ENCODE measurements around the gene HASPIN. TPM values are rescaled to one million over a fixed set of nuclear protein-coding genes. Genes with fewer than 3 reads are reported as not detected.

HASPIN gene
- total and polyA plus RNA-seq, 9 of the 15 experiments (the other 6 are each of a cell fraction or from before 2014, with no cell fraction given) = 0.81 to 13.5 (median 9.9) TPM

GRCh38 chr17:3773511-3773910, 49.8 kb downstream of the HASPIN start:
- Histone ChIP-seq H3K4me3 (no peak overlapping the region), H4K20me1 (replicated peaks; ENCODE audit: control insufficient read depth, insufficient read depth, low read length) (no peaks in the 10 kb centered on the region), H3K79me2 (ENCODE audit: control insufficient read depth, insufficient read depth, low read length) (no peaks in the 10 kb centered on the region), H3K9ac (ENCODE audit: insufficient read depth in 1 of 2, low read depth in 2 of 2, low read length in 2 of 2) (no peak overlapping the region), H3K9me3 (replicated peaks; ENCODE audit: control insufficient read depth, insufficient read depth, low read depth, low read length) (no peaks in the 10 kb centered on the region), H3K4me1 (replicated peaks in 1 of 2; ENCODE audit: control insufficient read depth in 2 of 2, insufficient read depth in 2 of 2, low read length in 2 of 2) (no peaks in the 10 kb centered on the region; a peak in 1 of 5 replicates), H3K9me1 (ENCODE audit: control insufficient read depth, insufficient read depth, low read length) (no peaks in the 10 kb centered on the region), H3K4me2 (ENCODE audit: insufficient read depth, low read length) (no peak overlapping the region), H3K27ac (ENCODE audit: extremely low read depth, low read depth, low read length) (no peak overlapping the region), H2AFZ (ENCODE audit: low read depth, low read length) (no peak overlapping the region), H3K27me3 (ENCODE audit: control insufficient read depth in 2 of 2, insufficient read depth in 2 of 2, low read length in 2 of 2) (no peaks in the 10 kb centered on the region; a peak in 1 of 5 replicates), H3K36me3 (ENCODE audit: control insufficient read depth, insufficient read depth, low read length) (no peaks in the 10 kb centered on the region)
- TF ChIP-seq FIP1L1 (IDR thresholded peaks at IDR 0.05; ENCODE audit: low read depth, low read length, poor library complexity, severe bottlenecking) = no peak
- TF ChIP-seq POLR2A (conservative IDR thresholded peaks at IDR 0.05) = no peak
- intact Hi-C loops (cut with micrococcal nuclease) (no loop called here), in situ Hi-C loops (cut with MboI) (no loop called here)
- no TSS peak for BruUV-seq (replicated peaks)
- 39% methylated on average over 4 of the region's 5 CpGs for WGBS (ENCODE audit: insufficient coverage, low coverage, missing lambda C conversion rate)
- DNase-seq (ENCODE audit: extremely low read depth in 1 of 4, low spot score in 3 of 4) (no peak), ATAC-seq (no peak), FAIRE-seq (no peak)
- CTCF ChIA-PET (ENCODE audit: low intra/inter-chr PET ratio) = no interaction called here
- POLR2A ChIA-PET = no interaction called here

GRCh38 chr17:3773966-3774365, 50.3 kb downstream of the HASPIN start:
- in situ Hi-C loops (cut with MboI) = no loop called here

More at GRCh38 chr17:3773966-3774365, 50.3 kb downstream of the HASPIN start:
- intact Hi-C loops (cut with micrococcal nuclease) = no loop called here
- no peak for TF ChIP-seq ZFPM2 (CRISPR knock-in tag; IDR thresholded peaks at IDR 0.05)
- TF ChIP-seq ZNF780A (CRISPR knock-in tag; IDR thresholded peaks at IDR 0.05) = no peak
- no peak for TF ChIP-seq ZNF655 (CRISPR knock-in tag; IDR thresholded peaks at IDR 0.05)
- no peak for TF ChIP-seq RUNX1 (IDR thresholded peaks at IDR 0.05; ENCODE audit: low read depth)
- TF ChIP-seq ZNF140 (CRISPR knock-in tag; IDR thresholded peaks at IDR 0.05) = no peak
- no peak for TF ChIP-seq ZNF445 (CRISPR knock-in tag; IDR thresholded peaks at IDR 0.05; ENCODE audit: low read depth)
- TF ChIP-seq FOXJ3 (CRISPR knock-in tag; IDR thresholded peaks at IDR 0.05) = no peak
- no peak for TF ChIP-seq HOMEZ (CRISPR knock-in tag; IDR thresholded peaks at IDR 0.05)
- TF ChIP-seq LARP7 (IDR thresholded peaks at IDR 0.05) = no peak
- no peak for TF ChIP-seq RNF2 (IDR thresholded peaks at IDR 0.05)
- TF ChIP-seq ZNF696 (CRISPR knock-in tag; conservative IDR thresholded peaks at IDR 0.05) = no peak
- no peak overlapping the region for H3K4me3 ChIP-seq
- H3K27ac ChIP-seq (ENCODE audit: extremely low read depth, low read depth, low read length) = no peak overlapping the region
- H3K9ac ChIP-seq (ENCODE audit: insufficient read depth in 1 of 2, low read depth in 2 of 2, low read length in 2 of 2) = no peak overlapping the region
- ATAC-seq = no peak
- H2AFZ ChIP-seq (ENCODE audit: low read depth, low read length) = no peak overlapping the region
- no peaks in the 10 kb centered on the region; a peak in 1 of 5 replicates for H3K27me3 ChIP-seq (ENCODE audit: control insufficient read depth in 2 of 2, insufficient read depth in 2 of 2, low read length in 2 of 2)
- H3K36me3 ChIP-seq (ENCODE audit: control insufficient read depth, insufficient read depth, low read length) = no peaks in the 10 kb centered on the region
- ChIA-PET POLR2A (interaction anchor here (0.8 to 1.2 kb wide), 2 partner anchors 13 to 36 kb away, joined by 3 read pairs; no protein-coding TSS in a partner anchor), CTCF (ENCODE audit: low intra/inter-chr PET ratio) (no interaction called here)
- H3K4me1 ChIP-seq (replicated peaks in 1 of 2; ENCODE audit: control insufficient read depth in 2 of 2, insufficient read depth in 2 of 2, low read length in 2 of 2) = no peaks in the 10 kb centered on the region; a peak in 1 of 5 replicates
- no peaks in the 10 kb centered on the region for H4K20me1 ChIP-seq (replicated peaks; ENCODE audit: control insufficient read depth, insufficient read depth, low read length)
- no peak overlapping the region for H3K4me2 ChIP-seq (ENCODE audit: insufficient read depth, low read length)
- no peak for FAIRE-seq
- H3K79me2 ChIP-seq (ENCODE audit: control insufficient read depth, insufficient read depth, low read length) = no peaks in the 10 kb centered on the region
- no peak for DNase-seq (ENCODE audit: extremely low read depth in 1 of 4, low spot score in 3 of 4)
- no peaks in the 10 kb centered on the region for H3K9me1 ChIP-seq (ENCODE audit: control insufficient read depth, insufficient read depth, low read length)
- no peaks in the 10 kb centered on the region for H3K9me3 ChIP-seq (replicated peaks; ENCODE audit: control insufficient read depth, insufficient read depth, low read depth, low read length)
- no TSS peak for BruUV-seq (replicated peaks)
- WGBS (ENCODE audit: insufficient coverage, low coverage, missing lambda C conversion rate) = 54% methylated on average over 3 of the region's 3 CpGs
